Stimulated activated naive B cell treated with anti-CD40 and anti-IgM and Interleukin-4, amounts not matched to agents 10 μg/mL and 1 μg/mL and 100 μg/mL, for 72 hours (primary cell): Measurements from ENCODE around the gene ZCRB1.

Experiments
- ATAC-seq, 2 donors: fragments of 150-1000 bp; cut with Tn5 transposase; replicated peaks; 2 replicates each; pipeline ENCODE4 v1.10.0; 2021; ENCODE audit warnings: moderate library complexity in 1 of 2
- DNase-seq: peaks from one replicate; pipeline ENCODE4 v3.0.0; 2021
- H3K27ac Mint-ChIP-seq: one replicate; pipeline ENCODE4 v1.8.0; 2022; ENCODE audit warnings: mild to moderate bottlenecking, mixed read lengths
- H3K27me3 Mint-ChIP-seq, 2 donors: one replicate each; pipeline ENCODE4 v1.8.0; 2022; ENCODE audit warnings: mixed read lengths in 2 of 2
- H3K36me3 Mint-ChIP-seq, 2 donors: one replicate each; pipeline ENCODE4 v1.8.0; 2022; ENCODE audit warnings: mixed read lengths in 2 of 2, mild to moderate bottlenecking in 1 of 2
- H3K4me1 Mint-ChIP-seq, 2 donors: one replicate each; pipeline ENCODE4 v1.8.0; 2022; ENCODE audit warnings: mixed read lengths in 2 of 2, mild to moderate bottlenecking in 1 of 2
- H3K4me3 Mint-ChIP-seq, 2 donors: one replicate each; pipeline ENCODE4 v1.8.0; 2022; ENCODE audit warnings: mild to moderate bottlenecking in 2 of 2, mixed read lengths in 2 of 2, moderate library complexity in 1 of 2
- H3K9me3 Mint-ChIP-seq, 2 donors: one replicate each; pipeline ENCODE4 v1.8.0; 2022; ENCODE audit warnings: mixed read lengths in 2 of 2, mild to moderate bottlenecking in 1 of 2

ZCRB1 gene

DNA sequence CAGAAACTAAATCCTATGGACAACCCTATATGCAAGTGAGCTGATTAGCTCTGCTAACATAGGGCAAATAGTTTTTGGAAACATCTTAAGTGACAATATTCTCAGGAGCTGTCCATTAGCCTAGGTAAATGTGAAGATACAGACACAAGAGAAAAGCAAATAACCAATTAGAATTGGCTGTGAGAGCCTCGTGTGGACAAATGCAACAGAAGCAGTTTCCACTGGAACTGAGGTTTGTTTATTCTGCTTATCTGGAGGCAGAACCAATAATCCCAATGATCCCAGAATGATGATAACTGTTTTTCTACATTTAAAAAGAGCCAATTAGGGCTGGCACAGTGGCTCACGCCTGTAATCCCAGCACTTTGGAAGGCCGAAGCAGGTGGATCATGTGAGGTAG is 44.6 kb downstream of the ZCRB1 start:
- peaks cover 4 to 6% of the 10 kb centered on the region in 2 donors for H3K27me3 Mint-ChIP-seq
- H3K9me3 Mint-ChIP-seq, result no peaks in the 10 kb centered on the region
- ATAC-seq (no peak), DNase-seq (no peak)
- H3K27ac Mint-ChIP-seq, result no peak overlapping the region
- H3K4me1 Mint-ChIP-seq, result peaks cover 0 to 5% of the 10 kb centered on the region in 2 donors
- no peaks in the 10 kb centered on the region for H3K36me3 Mint-ChIP-seq
- no peak overlapping the region for H3K4me3 Mint-ChIP-seq

DNA sequence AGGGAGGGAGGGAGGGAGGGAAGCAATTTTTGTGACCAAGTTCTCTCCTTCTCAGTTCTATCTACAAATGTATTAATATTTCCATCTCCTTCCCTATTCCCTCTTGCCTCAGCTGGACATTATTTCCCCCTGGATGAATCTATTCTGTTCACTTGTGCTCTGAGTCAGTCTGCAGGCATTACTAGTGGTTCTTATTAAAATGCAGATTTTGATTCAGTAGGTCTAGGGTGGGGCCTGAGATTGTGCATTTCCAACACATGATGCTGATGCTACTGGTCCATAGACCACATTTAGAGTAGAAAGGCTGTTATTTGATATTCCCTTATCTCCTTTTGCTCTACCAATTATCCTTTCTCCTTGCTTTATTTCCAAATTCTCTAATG is 47.8 kb downstream of the ZCRB1 start:
- ATAC-seq (no peak), DNase-seq (no peak)
- peaks cover 6 to 8% of the 10 kb centered on the region in 2 donors for H3K27me3 Mint-ChIP-seq
- H3K4me3 Mint-ChIP-seq, result no peak overlapping the region
- no peaks in the 10 kb centered on the region for H3K9me3 Mint-ChIP-seq
- no peaks in the 10 kb centered on the region for H3K36me3 Mint-ChIP-seq
- no peaks in the 10 kb centered on the region for H3K4me1 Mint-ChIP-seq
- H3K27ac Mint-ChIP-seq, result no peak overlapping the region

DNA sequence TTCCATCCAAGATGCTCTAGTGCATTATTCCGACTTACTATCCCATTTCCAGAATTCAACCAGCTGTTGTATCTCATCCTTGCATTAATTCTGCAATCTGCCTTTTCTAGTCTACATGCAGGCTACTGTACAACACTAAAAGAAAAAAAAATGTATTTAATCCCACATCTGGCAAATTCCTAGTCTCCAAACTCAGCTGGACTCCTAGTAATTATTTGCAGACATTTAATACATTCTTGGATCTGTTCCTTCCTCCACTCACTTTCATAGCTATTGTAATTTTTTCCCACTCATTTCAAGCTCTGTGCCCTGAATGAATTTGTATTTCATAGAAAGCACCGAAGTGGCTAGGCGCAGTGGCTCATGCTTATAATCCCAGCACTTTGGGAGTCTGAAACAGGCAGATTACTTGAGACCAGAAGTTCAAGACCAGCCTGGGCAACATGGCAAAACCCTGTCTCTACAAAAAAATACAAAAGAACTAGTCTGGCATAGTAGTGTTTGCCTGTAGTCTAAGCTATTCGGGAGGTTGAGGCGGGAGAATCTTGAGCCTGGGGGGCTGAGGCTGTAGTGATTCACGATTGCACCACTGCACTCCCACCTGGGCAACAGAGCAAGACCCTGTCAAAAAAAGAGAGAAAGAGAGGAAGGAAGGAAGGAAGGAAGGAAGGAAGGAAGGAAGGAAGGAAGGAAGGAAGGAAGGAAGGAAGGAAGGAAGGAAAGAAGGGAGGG is 48.3 kb downstream of the ZCRB1 start:
- peaks cover 0 to 1% of the 10 kb centered on the region in 2 donors for H3K9me3 Mint-ChIP-seq
- ATAC-seq, result no peak
- H3K4me1 Mint-ChIP-seq, result no peaks in the 10 kb centered on the region
- H3K27me3 Mint-ChIP-seq, result peaks cover 6 to 10% of the 10 kb centered on the region in 2 donors
- H3K4me3 Mint-ChIP-seq, result no peak overlapping the region
- peaks cover 0 to 2% of the 10 kb centered on the region in 2 donors for H3K36me3 Mint-ChIP-seq
- no peak overlapping the region for H3K27ac Mint-ChIP-seq
- DNase-seq, result no peak

DNA sequence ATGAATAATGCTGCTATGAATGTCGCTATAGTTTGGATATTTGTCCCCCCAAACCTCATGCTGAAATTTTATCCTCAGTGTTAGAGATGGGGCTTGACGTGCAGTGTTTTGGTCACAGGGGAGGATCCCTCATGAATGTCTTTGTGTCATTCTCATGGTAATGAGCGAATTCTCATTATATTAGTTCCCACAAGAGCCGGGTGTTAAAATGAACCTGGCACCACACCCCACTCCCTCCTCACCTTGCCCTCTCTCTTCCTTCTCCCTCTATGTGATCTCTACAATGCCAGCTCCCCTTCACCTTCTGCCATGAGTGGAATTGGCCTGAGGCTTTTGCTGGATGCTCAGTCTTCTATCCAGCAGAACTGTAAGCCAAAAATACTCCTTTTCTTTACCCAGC is 50.4 kb downstream of the ZCRB1 start:
- DNase-seq (no peak), ATAC-seq (no peak)
- H3K27me3 Mint-ChIP-seq, result peaks cover 6 to 18% of the 10 kb centered on the region in 2 donors
- H3K4me3 Mint-ChIP-seq, result no peak overlapping the region
- H3K4me1 Mint-ChIP-seq, result no peaks in the 10 kb centered on the region
- peaks cover 0 to 2% of the 10 kb centered on the region in 2 donors for H3K9me3 Mint-ChIP-seq
- H3K36me3 Mint-ChIP-seq, result peaks cover 0 to 4% of the 10 kb centered on the region in 2 donors
- H3K27ac Mint-ChIP-seq, result no peak overlapping the region

DNA sequence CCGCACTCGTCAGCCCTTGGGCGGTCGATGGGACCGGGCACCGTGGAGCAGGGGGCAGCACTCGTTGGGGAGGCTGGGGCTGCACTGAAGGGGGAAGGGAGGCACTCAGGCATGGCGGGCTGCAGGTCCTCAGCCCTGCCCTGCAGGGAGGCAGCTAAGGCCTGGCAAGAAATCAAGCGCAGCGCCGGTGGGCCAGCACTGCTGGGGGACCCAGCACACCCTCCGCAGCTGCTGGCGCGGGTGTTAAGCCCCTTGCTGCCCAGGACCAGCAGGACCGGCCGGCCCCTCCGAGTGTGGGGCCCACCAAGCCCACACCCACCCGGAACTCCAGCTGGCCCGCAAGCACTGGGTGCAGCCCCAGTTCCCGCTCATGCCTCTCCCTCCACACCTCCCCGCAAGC is 52.2 kb downstream of the ZCRB1 start:
- Mint-ChIP-seq H3K27me3 (peaks cover 6 to 22% of the 10 kb centered on the region in 2 donors), H3K9me3 (peaks cover 0 to 2% of the 10 kb centered on the region in 2 donors), H3K36me3 (peaks cover 0 to 4% of the 10 kb centered on the region in 2 donors), H3K4me1 (no peaks in the 10 kb centered on the region), H3K27ac (no peak overlapping the region), H3K4me3 (no peak overlapping the region)
- no peak for ATAC-seq
- DNase-seq, result no peak

DNA sequence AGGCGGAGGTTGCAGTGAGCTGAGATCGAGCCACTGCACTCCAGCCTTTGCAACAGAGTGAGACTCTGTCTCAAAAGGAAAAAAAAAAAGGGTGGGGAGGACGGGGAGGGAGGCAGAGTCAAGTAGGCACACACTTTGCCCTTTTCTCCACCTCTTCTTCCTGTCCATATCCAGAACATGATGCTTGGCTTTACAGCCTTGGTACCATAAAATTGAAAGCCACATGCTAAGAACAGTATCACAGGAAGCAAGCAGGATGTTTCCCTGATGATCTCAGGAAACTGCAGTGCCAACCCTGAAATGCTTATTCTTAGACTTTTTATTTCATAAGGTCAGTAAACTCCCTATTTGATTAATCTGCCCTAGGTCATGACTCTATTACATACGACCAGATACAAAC is 55.3 kb downstream of the ZCRB1 start:
- H3K4me3 Mint-ChIP-seq, result no peak overlapping the region
- no peak overlapping the region for H3K27ac Mint-ChIP-seq
- peaks cover 0 to 15% of the 10 kb centered on the region in 2 donors for H3K27me3 Mint-ChIP-seq
- H3K4me1 Mint-ChIP-seq, result no peaks in the 10 kb centered on the region
- ATAC-seq (no peak), DNase-seq (no peak)
- H3K9me3 Mint-ChIP-seq, result peaks cover 0 to 2% of the 10 kb centered on the region in 2 donors
- H3K36me3 Mint-ChIP-seq, result peaks cover 0 to 4% of the 10 kb centered on the region in 2 donors

DNA sequence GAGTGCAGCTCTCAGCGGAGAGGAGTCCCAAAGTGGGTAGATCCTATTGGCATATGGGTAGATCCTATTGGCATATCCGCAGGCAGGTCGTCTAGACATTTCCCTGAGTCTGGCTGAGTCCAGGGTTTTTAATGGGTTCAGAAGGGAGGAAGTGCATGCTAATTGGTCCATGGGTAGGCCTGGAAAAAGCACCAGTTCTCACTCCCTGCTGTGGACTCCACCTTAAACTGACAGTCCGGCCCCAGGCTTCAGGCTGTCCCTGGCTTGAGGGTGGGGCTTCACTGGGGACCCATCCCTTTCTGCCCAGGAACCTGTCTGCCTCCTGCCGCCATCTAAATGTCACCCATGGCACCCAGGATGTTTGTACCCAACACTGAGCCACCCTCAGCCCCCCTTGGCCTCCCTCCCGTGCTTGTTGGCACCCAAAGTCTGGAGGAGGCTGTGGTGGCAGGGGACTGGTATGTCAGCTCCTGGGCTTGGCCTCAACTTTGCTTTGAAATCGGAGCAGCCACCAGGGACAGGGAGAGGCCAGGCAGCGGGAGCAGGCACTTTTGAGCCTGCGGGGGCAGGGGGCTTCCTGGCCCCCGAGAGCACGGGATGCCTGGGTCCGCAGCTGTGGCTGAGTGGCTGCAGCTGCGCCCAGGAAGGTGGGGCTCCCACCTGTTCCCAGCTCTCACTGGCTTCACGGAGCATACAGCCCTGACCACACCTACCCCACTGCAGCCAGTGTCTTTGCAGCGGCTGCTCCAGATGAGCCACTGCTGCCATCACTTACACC is 58.3 kb downstream of the ZCRB1 start:
- DNase-seq (no peak), ATAC-seq (no peak)
- no peak overlapping the region for H3K27ac Mint-ChIP-seq
- H3K36me3 Mint-ChIP-seq, result peaks cover 0 to 2% of the 10 kb centered on the region in 2 donors
- H3K9me3 Mint-ChIP-seq, result peaks cover 0 to 2% of the 10 kb centered on the region in 2 donors
- H3K4me1 Mint-ChIP-seq, result no peaks in the 10 kb centered on the region
- H3K27me3 Mint-ChIP-seq, result peaks cover 0 to 12% of the 10 kb centered on the region in 2 donors
- no peak overlapping the region for H3K4me3 Mint-ChIP-seq

DNA sequence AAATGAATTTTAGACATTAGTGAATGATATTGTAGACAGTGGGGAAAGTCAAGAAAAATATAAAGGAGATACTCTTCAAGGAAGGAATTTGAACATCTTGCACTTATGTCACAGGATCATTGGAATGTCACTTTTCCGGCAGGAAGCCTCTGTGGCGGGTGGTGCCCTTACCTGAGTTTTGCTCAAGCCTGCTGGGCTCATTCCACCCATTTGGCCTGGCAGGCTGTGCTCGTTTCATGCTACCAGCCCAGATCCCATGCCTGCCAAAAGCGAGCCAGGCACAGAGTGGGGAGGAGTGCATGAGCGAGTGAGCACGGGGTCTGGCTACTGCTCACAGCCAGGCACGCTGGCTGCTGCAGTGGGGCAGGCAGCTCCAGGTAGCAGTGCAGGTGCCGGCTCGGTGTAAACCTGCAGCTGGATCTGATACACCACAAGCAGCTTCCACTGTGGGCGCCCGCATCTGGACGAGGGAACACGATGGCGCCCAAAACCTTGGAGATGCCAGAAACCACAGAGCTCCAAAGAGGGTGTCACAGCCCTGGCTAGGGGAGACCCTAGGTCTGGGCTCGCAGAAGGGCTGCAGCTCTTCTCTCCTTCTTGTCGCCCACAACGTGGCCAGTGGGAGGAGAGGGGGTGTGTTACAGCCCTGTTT is 59.2 kb downstream of the ZCRB1 start:
- no peaks in the 10 kb centered on the region for H3K36me3 Mint-ChIP-seq
- no peak for ATAC-seq
- H3K4me3 Mint-ChIP-seq, result no peak overlapping the region
- DNase-seq, result no peak
- peaks cover 0 to 10% of the 10 kb centered on the region in 2 donors for H3K27me3 Mint-ChIP-seq
- no peak overlapping the region for H3K27ac Mint-ChIP-seq
- no peaks in the 10 kb centered on the region for H3K9me3 Mint-ChIP-seq
- H3K4me1 Mint-ChIP-seq, result no peaks in the 10 kb centered on the region

DNA sequence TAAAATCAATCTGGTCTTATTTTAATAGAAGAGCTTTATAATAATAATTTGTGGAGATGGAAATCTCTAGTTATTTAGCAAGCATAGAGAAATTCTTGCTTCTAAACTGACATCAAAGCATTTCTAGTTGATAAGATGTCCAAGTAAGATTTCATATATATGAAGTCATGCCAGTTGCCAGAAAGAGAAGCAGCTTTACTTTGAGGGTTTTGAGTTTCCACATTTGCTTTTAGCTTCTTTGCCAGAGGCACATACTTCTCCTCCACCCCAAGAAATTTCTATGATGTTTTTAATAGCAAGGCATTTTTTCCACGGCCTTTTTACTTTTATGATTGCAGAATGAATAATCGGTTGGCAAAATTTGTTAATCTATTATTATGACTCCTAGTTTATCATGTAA is 63.6 kb downstream of the ZCRB1 start:
- H3K9me3 Mint-ChIP-seq, result no peaks in the 10 kb centered on the region
- peaks cover 0 to under 1% of the 10 kb centered on the region in 2 donors for H3K36me3 Mint-ChIP-seq
- no peaks in the 10 kb centered on the region for H3K27me3 Mint-ChIP-seq
- ATAC-seq, result no peak
- H3K27ac Mint-ChIP-seq, result no peak overlapping the region
- H3K4me3 Mint-ChIP-seq, result no peak overlapping the region
- no peaks in the 10 kb centered on the region for H3K4me1 Mint-ChIP-seq
- no peak for DNase-seq
